ENCODE measurements around the gene COA3. TPM values are rescaled to one million over a fixed set of nuclear protein-coding genes. Genes with fewer than 3 reads are reported as not detected.

The COA3 gene
- polyA plus RNA-seq, 3 donors = 110 to 134 (median 120) TPM

- WGBS, 3 donors = 91 to 95% (median 94%) methylated on average over 7 of the region's 7 CpGs
- no peak overlapping the region for H3K27ac ChIP-seq (ENCODE audit: low read depth, low read length)
Measured at GRCh38 chr17:42821176-42821575, 22.7 kb upstream of the COA3 start.

- 12 to 45% (median 35%) methylated on average over 2 of the region's 2 CpGs for WGBS, 3 donors
- no peak overlapping the region for H3K27ac ChIP-seq (ENCODE audit: low read depth, low read length)
Measured at GRCh38 chr17:42819939-42820535, 21.5 kb upstream of the COA3 start.

DNA sequence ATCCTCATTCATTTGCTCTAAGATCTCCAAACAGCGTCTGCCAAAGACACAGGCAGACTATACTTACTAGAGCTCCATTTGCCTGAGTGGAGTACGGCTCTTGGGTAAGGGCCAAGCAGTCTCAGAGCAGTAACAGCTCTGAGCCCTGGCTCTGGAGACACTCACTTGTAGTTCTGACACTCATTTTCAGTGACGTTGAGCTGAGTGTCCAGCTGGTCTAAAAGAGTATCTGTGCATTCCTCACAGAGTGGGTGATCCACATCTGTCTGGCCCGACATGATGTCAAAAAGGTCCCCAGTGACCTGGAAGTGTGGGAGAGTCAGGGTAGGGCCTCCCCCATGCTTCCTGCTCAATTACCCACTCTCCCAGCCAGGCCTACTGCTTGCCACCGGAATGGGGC, 19.9 kb upstream of the COA3 start:
- no peak overlapping the region for H3K27ac ChIP-seq (ENCODE audit: low read depth, low read length)
- 80 to 83% (median 82%) methylated on average over 5 of the region's 5 CpGs for whole genome bisulfite sequencing, 3 donors

- WGBS, 3 donors = 65 to 79% (median 76%) methylated on average over 1 of the region's 1 CpG
- no peak overlapping the region for H3K27ac ChIP-seq (ENCODE audit: low read depth, low read length)
Measured at GRCh38 chr17:42817866-42818265, 19.4 kb upstream of the COA3 start.

DNA sequence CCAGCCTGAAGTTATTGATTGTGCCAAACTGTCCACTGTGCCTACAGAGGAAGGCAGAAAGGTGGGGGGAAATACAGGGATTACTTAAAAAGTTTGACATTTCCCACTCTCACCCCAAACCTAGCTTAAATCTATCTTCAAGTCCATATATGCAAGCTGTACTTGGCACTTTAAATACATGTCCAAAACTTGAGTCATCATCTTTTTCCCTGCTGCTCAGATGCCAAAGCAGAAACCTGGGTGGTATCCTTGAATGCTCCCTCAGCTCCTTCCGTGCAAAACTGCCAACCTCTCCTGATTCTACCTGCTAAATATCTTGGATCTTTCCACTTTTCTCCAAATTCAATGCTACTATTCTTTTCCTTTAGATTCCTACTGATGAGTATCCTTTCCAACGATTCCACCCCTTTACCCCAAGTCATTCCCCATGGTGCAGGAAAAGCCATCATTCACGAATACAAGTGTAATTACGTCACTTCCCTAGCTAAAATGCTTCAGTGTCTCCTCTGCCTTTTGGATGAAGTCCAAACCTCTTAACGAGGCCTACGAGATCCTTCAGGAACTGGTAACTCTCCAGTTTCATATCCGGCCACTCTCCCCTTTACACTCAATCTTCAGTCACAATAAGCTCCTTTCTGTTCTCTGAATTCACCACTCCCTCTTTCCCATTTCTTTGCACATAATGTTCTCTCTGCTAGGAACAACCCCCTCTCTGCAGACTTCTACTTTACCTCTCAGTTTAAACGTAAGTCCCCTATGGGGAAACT, 16.3 kb upstream of the COA3 start:
- 33 to 65% (median 34%) methylated on average over 8 of the region's 8 CpGs for WGBS, 3 donors
- H3K27ac ChIP-seq (ENCODE audit: low read depth, low read length) = no peak overlapping the region

- 17 to 26% (median 25%) methylated on average over 3 of the region's 3 CpGs for WGBS, 3 donors
- no peak overlapping the region for H3K27ac ChIP-seq (ENCODE audit: low read depth, low read length)
Measured at GRCh38 chr17:42809250-42809649, 10.7 kb upstream of the COA3 start.

- no peak overlapping the region for H3K27ac ChIP-seq (ENCODE audit: low read depth, low read length)
- WGBS, 3 donors = 48 to 94% (median 93%) methylated on average over 1 of the region's 1 CpG
Measured at GRCh38 chr17:42806249-42806648, 7.7 kb upstream of the COA3 start.

GRCh38 chr17:42804918-42805367, 6.4 kb upstream of the COA3 start:
- no peak overlapping the region for H3K27ac ChIP-seq (ENCODE audit: low read depth, low read length)
- 19 to 93% (median 84%) methylated on average over 1 of the region's 1 CpG for WGBS, 3 donors

GRCh38 chr17:42803074-42803883, 4.8 kb upstream of the COA3 start:
- H3K27ac ChIP-seq (ENCODE audit: low read depth, low read length) = no peak overlapping the region
- WGBS, 3 donors = 56 to 66% (median 58%) methylated on average over 2 of the region's 2 CpGs

DNA sequence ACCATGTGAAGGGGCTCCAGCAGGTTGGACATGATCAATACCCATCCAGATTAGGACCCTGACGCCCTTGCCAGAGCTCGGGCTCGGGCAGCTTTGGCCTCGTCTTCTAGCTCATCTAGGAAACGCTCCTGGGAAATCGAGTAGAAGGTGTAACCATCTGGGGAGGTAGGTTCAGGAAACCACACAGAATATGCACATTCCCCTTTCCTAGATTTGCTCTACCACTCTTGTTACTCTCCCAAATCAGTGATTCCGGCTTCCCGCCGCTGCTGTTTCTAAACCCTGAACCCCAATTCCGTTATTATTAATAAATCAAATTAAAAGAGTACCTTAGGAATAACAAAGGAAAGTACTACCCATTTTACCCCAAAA, 507 bp downstream of the COA3 start:
- WGBS, 3 donors = 7 to 18% (median 18%) methylated on average over 10 of the region's 10 CpGs
- no peak overlapping the region for H3K27ac ChIP-seq (ENCODE audit: low read depth, low read length)

GRCh38 chr17:42797067-42798007, 1.2 kb downstream of the COA3 start:
- H3K27ac ChIP-seq (ENCODE audit: low read depth, low read length) = no peak overlapping the region
- WGBS, 3 donors = 45 to 82% (median 70%) methylated on average over 10 of the region's 10 CpGs

- H3K27ac ChIP-seq (ENCODE audit: low read depth, low read length) = no peak overlapping the region
- 88 to 94% (median 90%) methylated on average over 18 of the region's 18 CpGs for WGBS, 3 donors
Measured at GRCh38 chr17:42796066-42796758, 2.3 kb downstream of the COA3 start.

DNA sequence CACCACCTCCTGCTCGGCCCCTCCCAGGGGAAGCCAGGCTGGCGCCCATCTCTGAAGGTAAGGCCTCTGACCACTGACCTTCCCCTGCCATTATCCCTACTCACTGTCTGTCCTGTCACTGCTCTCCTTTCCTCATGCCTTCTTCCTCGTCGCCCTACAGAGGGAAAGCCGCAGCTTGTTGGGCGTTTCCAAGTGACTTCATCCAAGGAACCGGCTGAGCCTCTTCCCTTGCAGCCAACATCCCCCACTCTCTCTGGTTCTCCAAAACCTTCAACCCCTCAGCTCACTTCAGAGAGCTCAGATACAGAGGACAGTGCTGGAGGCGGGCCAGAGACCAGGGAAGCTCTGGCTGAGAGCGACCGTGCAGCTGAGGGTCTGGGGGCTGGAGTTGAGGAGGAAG, 3.0 kb downstream of the COA3 start:
- H3K27ac ChIP-seq (ENCODE audit: low read depth, low read length) = no peak overlapping the region
- 80 to 87% (median 86%) methylated on average over 10 of the region's 10 CpGs for WGBS, 3 donors

- 49 to 69% (median 51%) methylated on average over 4 of the region's 4 CpGs for WGBS, 3 donors
- H3K27ac ChIP-seq (ENCODE audit: low read depth, low read length) = no peak overlapping the region
Measured at GRCh38 chr17:42795061-42795460, 3.4 kb downstream of the COA3 start.

- 52 to 73% (median 68%) methylated on average over 5 of the region's 5 CpGs for WGBS, 3 donors
- H3K27ac ChIP-seq (ENCODE audit: low read depth, low read length) = no peak overlapping the region
Measured at GRCh38 chr17:42792545-42792944, 6.0 kb downstream of the COA3 start.

- no peak overlapping the region for H3K27ac ChIP-seq (ENCODE audit: low read depth, low read length)
- 62 to 78% (median 78%) methylated on average over 2 of the region's 2 CpGs for WGBS, 3 donors
Measured at GRCh38 chr17:42791948-42792347, 6.6 kb downstream of the COA3 start.

DNA sequence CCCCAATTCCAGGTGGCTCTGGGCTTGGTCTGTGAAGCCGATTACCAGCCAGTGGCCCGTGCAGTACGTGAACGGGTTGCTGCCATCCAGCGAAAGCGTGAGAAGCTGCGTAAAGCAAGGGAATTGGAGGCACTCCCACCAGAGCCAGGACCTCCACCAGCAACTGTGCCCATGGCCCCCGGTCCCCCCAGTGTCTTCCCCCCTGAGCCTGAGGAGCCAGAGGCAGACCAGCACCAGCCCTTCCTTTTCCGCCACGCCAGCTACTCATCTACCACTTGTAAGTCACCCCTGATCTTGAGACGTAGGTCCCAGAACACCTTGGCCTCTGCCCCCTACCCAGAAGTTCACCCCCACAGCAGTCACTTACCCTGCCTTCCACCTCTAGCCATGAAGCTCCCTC, 11.2 kb downstream of the COA3 start:
- H3K27ac ChIP-seq (ENCODE audit: low read depth, low read length) = no peak overlapping the region
- 89 to 90% (median 90%) methylated on average over 11 of the region's 11 CpGs for WGBS, 3 donors

Measured in adipose tissue (tissue), 3 donors.